ENCODE data around the gene KHDC4.

Gene KHDC4

GRCh38 chr1:155970531-155971167, 36.4 kb upstream of the KHDC4 start:
- in situ Hi-C loops (cut with HindIII; ENCODE audit: low sequenced_read_pairs): no loop called here

DNA sequence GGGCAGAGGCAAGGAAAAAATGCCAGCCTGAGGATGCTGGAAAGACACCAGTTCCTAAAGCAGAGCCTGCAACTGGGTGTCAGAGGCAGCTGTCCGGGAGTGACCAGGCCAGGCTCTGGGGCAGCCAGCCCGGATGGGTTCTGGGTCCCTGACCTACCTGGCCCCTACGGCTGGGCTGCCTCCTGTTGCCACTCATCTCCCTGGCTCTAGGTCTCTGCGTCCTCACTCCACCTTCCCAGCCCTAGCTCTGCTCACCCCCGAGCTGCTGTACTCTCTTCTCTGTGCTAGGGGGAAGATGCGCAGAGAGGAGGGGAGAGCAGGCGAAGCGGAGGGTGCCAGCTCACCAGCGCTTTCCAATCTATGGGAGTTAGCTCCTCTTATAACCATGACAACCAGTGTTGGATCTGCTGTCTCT, 35.2 kb upstream of the KHDC4 start:
- in situ Hi-C loops (cut with HindIII; ENCODE audit: low sequenced_read_pairs): loop anchor here (5.0 kb wide), 1 partner anchor 43 kb away; no protein-coding TSS in a partner anchor

DNA sequence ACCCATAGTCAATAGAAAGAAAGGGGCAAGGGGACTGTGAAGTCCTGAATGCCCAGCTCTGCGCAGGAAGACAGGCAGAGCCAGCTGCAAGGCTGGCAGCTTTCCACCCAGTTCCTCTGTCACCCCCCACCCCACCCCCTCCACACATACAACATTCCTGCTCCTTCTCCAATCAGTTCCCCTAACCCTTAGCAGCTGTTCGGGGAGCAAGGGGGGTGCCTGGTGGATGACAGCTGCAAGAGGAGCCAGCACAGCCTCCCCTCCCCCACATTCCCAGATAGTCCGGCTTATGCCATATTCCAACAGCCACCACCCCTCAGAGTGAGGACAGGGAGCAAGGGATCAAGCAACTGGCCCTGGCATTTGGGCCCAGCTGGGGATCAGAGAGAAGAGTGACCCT, 34.5 kb upstream of the KHDC4 start:
- in situ Hi-C loops (cut with HindIII; ENCODE audit: low sequenced_read_pairs): loop anchor here (5.0 kb wide), 1 partner anchor 44 kb away; no protein-coding TSS in a partner anchor

DNA sequence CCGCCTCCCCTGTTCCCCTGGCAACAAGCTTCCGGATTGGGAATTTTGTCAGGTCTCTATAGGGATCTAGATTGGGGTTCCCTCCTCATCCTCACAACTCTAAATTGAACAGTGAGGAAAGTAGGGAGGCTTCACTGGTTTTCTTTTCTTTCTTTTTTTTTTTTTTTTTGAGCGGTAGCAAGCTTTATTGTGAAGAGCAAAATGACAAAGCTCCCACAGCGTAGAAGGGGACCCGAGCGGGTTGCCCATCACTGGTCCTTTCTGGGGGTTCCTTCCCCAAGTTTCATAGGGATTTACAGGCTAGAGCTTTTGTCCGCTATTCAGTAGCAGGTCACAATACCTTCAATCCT, 33.8 kb upstream of the KHDC4 start:
- in situ Hi-C loops (cut with HindIII; ENCODE audit: low sequenced_read_pairs): loop anchor here (5.0 kb wide), 1 partner anchor 44 kb away; no protein-coding TSS in a partner anchor

DNA sequence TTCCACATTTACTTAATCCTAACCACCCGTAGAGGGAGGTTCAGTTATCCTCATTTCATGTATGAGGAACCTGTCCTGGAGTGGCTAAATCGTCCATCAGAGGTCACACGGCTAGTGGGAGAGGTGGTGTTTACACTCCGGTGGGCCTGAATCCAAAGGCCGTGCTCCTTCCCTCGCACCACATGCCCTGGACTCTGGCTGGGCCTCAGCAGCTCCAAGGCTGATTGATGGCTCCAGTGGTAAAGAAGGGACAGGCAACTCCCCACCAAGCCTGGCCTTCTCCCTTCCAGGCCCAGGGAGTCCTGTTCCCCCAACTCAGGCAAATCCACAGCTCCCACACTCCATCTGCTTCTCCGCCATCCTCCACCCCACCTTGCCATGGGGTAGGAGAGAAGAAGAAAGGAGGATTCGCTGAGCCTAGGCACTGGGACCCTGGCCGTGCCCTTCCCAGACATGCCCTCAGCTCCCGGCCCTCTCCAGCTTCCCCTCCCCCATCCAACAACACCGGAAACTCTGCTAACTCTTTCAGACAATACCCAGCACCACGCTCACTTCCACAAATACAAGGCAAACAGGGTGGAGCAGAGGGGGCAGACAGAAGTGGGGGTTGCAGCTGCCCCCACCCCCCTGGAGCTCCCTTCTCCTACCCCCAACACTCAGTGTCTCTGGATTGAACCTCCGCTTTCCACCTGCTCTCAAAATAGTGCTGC, 33.3 kb upstream of the KHDC4 start:
- in situ Hi-C loops (cut with HindIII; ENCODE audit: low sequenced_read_pairs): loop anchor here (5.0 kb wide), 1 partner anchor 45 kb away; no protein-coding TSS in a partner anchor

GRCh38 chr1:155966750-155967149, 32.5 kb upstream of the KHDC4 start:
- in situ Hi-C loops (cut with HindIII; ENCODE audit: low sequenced_read_pairs): loop anchor here (5.0 kb wide), 1 partner anchor 46 kb away; no protein-coding TSS in a partner anchor

GRCh38 chr1:155966135-155966534, 31.9 kb upstream of the KHDC4 start:
- in situ Hi-C loops (cut with HindIII; ENCODE audit: low sequenced_read_pairs): loop anchor here (5.0 kb wide), 1 partner anchor 46 kb away; no protein-coding TSS in a partner anchor

- in situ Hi-C loops (cut with HindIII; ENCODE audit: low sequenced_read_pairs): no loop called here
Measured at GRCh38 chr1:155964193-155964592, 30.0 kb upstream of the KHDC4 start.

DNA sequence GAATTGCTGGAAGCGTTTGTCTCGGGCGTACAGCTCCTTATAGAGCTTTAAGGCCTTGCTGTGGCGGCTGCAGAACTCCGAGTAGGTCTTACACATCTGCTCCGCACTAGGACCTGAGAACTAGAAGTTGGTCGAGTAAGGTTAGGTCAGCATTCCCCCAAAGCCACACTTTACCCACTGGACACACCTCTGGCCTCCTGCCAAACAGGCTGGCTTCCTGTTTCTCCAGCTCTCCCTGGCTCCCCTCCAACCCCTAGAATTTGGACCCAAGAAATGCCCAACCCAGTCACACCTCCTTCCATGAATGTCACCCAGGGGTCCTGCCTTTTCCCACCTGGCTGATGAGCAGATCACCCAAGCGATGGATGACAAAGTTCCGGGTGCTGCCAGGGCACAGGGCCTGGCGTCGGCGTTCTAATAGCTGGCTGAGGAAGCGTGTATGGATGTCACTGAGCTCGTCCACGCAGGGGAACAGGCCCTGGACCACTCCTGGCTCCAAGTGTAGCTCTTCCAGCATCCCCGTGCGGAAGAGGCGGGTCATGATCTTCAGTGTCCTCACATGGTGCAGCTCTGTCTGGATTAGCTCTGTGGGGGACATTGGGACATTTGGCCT, 28.5 kb upstream of the KHDC4 start:
- in situ Hi-C loops (cut with HindIII; ENCODE audit: low sequenced_read_pairs): no loop called here

GRCh38 chr1:155961937-155962336, 27.7 kb upstream of the KHDC4 start:
- in situ Hi-C loops (cut with HindIII; ENCODE audit: low sequenced_read_pairs): no loop called here

DNA sequence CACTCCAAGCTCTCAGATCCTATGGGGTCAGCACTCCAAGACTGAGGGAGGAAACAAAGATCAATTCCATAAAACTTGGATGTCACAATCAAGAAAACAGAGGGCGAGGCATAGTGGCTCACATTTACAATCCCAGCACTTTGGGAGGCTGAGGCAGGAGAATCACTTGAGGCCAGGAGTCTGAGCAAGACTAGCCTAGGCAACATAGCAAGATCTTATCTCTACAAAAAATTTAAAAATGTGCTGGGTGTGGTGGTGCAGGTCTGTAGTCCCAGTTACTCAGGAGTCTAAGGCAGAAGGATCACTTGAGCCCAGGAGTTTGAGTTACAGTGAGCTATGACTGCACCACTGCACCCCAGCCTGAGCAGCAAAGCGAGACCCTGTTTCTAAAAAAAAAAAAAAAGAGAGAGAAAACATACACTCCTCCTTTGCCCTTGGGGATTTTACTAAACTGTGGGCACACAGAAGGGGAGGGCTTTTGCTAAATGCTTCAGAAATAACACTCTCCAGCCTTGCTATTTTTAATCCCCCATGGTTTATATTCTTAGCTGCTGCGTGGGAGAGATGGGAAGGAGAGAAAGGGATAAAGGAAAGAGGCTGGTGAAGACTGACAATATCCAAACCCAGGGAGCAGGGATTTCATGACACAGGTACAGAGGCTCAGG, 26.0 kb upstream of the KHDC4 start:
- in situ Hi-C loops (cut with HindIII; ENCODE audit: low sequenced_read_pairs): no loop called here

GRCh38 chr1:155957411-155957915, 23.2 kb upstream of the KHDC4 start:
- in situ Hi-C loops (cut with HindIII; ENCODE audit: low sequenced_read_pairs): no loop called here

DNA sequence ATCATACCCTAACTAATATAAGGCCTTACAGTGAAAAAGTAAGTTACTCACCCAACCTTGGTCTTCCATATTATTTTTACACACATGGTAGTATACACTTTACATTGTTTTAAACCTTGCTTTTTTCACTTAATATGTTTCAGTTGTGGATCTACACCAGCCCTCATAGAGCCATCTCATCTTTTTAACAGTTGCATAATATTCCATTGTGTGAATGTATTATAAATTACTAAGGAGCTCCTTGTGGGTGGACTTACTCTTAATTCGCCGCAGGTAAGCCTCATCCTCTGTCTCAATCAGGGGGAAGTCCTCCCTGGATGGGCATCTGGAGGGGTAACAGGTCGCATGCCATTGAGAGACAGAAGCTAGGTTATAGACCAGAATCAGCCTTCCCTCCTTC, 20.4 kb upstream of the KHDC4 start:
- in situ Hi-C loops (cut with HindIII; ENCODE audit: low sequenced_read_pairs): no loop called here

GRCh38 chr1:155952505-155952890, 18.3 kb upstream of the KHDC4 start:
- in situ Hi-C loops (cut with HindIII; ENCODE audit: low sequenced_read_pairs): no loop called here

DNA sequence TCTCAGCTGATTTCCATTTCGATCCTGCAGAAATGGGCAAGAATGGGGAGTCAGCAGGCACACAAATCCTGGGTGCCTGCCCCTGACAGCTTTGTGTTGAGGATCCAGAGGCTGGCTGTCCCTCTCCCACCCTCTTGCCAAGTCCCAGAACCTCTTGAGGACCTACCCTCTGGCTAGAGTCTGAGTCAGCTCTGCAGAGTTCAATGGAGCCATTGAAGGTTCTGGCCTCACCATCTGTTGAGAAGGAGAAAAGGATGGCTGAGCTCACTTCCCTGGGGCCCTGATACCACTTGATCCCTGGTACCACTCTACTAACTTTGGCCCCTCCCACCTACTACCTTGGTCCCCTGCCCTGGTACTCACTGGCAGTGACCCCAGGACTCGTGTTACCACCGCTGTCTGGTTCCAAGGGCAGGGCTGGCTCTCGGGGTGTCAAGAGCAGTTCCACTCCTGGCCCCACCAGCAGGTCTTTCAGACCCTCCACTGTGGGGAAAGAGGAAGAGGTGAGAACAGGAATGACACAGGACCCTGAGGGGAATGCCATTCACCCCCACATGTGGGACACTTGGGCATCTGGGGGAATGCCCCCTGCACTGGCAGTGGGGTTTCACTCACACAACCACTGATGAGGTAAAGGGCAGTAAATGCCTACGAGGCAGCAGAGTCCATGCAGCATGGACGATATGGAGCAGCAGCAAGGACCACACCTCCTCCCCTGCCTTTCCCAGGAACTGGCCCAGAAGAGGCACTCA, 17.7 kb upstream of the KHDC4 start:
- in situ Hi-C loops (cut with HindIII; ENCODE audit: low sequenced_read_pairs): no loop called here

DNA sequence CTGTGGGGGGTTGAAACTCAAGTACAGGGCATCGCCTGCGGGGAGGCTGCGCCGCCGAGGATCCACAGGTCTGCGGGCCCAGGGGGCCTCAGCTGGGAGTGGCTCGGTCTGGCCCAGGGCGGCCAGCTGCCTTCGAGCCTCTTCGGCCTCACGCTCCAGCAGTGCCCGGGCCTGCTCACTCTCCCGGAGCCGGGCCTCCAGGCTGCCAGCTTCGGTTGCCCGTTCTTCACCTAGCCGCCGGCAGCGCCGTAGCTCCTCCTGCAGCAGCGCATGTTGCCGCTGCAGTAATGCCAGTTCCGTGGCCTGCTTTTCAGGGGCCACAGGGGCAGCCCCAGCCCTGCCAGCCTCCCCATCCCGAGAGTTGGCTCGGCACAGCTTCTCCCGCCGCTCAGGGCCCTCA, 16.6 kb upstream of the KHDC4 start:
- in situ Hi-C loops (cut with HindIII; ENCODE audit: low sequenced_read_pairs): no loop called here

GRCh38 chr1:155947741-155948140, 13.5 kb upstream of the KHDC4 start:
- in situ Hi-C loops (cut with HindIII; ENCODE audit: low sequenced_read_pairs): loop anchor here (10.0 kb wide), 2 partner anchors 67 to 187 kb away; no protein-coding TSS in a partner anchor

GRCh38 chr1:155947292-155947691, 13.1 kb upstream of the KHDC4 start:
- in situ Hi-C loops (cut with HindIII; ENCODE audit: low sequenced_read_pairs): loop anchor here (10.0 kb wide), 2 partner anchors 68 to 188 kb away; no protein-coding TSS in a partner anchor

DNA sequence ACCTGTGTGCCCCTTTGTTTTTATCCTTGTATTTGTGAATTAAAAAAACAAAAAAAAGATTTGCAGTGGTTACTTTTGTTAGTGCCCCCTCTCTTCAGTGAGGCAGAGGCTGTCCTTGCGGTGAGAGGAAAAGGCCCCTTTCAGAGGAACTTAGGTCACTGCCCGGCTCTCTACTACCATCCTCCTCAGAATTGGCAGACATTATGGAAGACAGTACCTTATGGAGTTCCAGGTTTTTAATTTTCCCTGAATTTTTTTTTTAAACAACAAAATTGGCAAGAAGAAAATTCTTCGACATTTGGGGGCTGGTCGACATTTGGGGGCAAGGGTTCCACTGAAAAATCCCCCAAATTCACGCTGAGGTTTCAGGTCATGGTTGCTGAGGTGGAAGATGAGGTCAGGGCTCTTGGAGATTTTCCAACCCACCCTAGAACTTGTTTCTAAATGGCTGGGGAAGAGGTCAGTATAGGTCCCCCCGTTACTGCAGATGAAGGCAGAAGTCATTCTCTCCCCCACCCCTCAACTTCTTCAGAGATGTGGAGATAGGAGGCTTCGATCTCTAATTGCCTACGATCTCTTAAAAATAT, 12.5 kb upstream of the KHDC4 start:
- in situ Hi-C loops (cut with HindIII; ENCODE audit: low sequenced_read_pairs): loop anchor here (10.0 kb wide), 2 partner anchors 68 to 188 kb away; no protein-coding TSS in a partner anchor

GRCh38 chr1:155944444-155944799, 10.2 kb upstream of the KHDC4 start:
- in situ Hi-C loops (cut with HindIII; ENCODE audit: low sequenced_read_pairs): loop anchor here (10.0 kb wide), 2 partner anchors 70 to 190 kb away; no protein-coding TSS in a partner anchor
